Lung microvascular endothelial cell (primary cell): ENCODE data around the gene LYZL4. TPM values are rescaled to one million over a fixed set of nuclear protein-coding genes. Genes with fewer than 3 reads are reported as not detected.

Source experiments
- DNase-seq, 2 donors: peaks; one replicate each; pipeline versions ENCODE4 v3.0.0 to v3.0.0-alpha.2; 2010; ENCODE audit warnings: low read depth in 2 of 2
- total RNA-seq: library from RNA; depleted of rRNA; stranded (reverse); fragments of >200 nt; gene quantifications from 2 replicates; pipeline ENCODE4 v1.2.1, GENCODE V29; 2014

LYZL4 gene
- total RNA-seq, 1 donor from 2014 or later: not detected

GRCh38 chr3:42428830-42429229 lies 18.4 kb upstream of the LYZL4 start:
- DNase-seq: no peak

GRCh38 chr3:42425736-42426407 lies 15.5 kb upstream of the LYZL4 start:
- no peak for DNase-seq

- no peak for DNase-seq
Measured at GRCh38 chr3:42424911-42425310, 14.5 kb upstream of the LYZL4 start.

- DNase-seq: no peak
Measured at GRCh38 chr3:42421818-42422796, 11.7 kb upstream of the LYZL4 start.

- DNase-seq: no peak
Measured at GRCh38 chr3:42419563-42419962, 9.2 kb upstream of the LYZL4 start.

- no peak for DNase-seq
Measured at GRCh38 chr3:42412526-42413155, 2.2 kb upstream of the LYZL4 start.

GRCh38 chr3:42411429-42411828 lies 1.0 kb upstream of the LYZL4 start:
- DNase-seq: no peak

- DNase-seq: no peak
Measured at GRCh38 chr3:42408156-42408555, 2.3 kb downstream of the LYZL4 start.

GRCh38 chr3:42406727-42407450 lies 3.5 kb downstream of the LYZL4 start:
- no peak for DNase-seq

GRCh38 chr3:42405857-42406256 lies 4.6 kb downstream of the LYZL4 start:
- DNase-seq: no peak

- no peak for DNase-seq
Measured at GRCh38 chr3:42403737-42404136, 6.7 kb downstream of the LYZL4 start.

- no peak for DNase-seq
Measured at GRCh38 chr3:42402394-42403096, 7.9 kb downstream of the LYZL4 start.

- no peak for DNase-seq
Measured at GRCh38 chr3:42398080-42398479, 12.3 kb downstream of the LYZL4 start.

- no peak for DNase-seq
Measured at GRCh38 chr3:42397644-42398043, 12.8 kb downstream of the LYZL4 start.

GRCh38 chr3:42394579-42395288 lies 15.7 kb downstream of the LYZL4 start:
- DNase-seq: no peak

- peak in 1 of 2 donors; percentile 52 for DNase-seq
Measured at GRCh38 chr3:42387802-42388651, 22.4 kb downstream of the LYZL4 start.

- no peak for DNase-seq
Measured at GRCh38 chr3:42381551-42382082, 28.8 kb downstream of the LYZL4 start.

GRCh38 chr3:42377681-42378080 lies 32.7 kb downstream of the LYZL4 start:
- no peak for DNase-seq

- peak in 1 of 2 donors; percentile 54 for DNase-seq
Measured at GRCh38 chr3:42376344-42376798, 34.0 kb downstream of the LYZL4 start.
